Neuron (in vitro differentiated cells): ENCODE data around the gene CPSF2.
"Not testable (repeated sequence)": the region's sequence is repeated elsewhere in the genome, so short reads cannot be mapped to it uniquely, and the experiment has no call there.

Experiments used
- H2AFZ ChIP-seq: one replicate; pipeline ENCODE4 v1.6.1; 2013; ENCODE audit warnings: low read depth, mild to moderate bottlenecking, inconsistent platforms, low read length, moderate library complexity
- H3K27me3 ChIP-seq: one replicate; pipeline ENCODE4 v1.6.1; 2013; ENCODE audit warnings: low read length; ENCODE audit not compliant: insufficient read depth
- H3K36me3 ChIP-seq: one replicate; pipeline ENCODE4 v1.6.1; 2013; ENCODE audit warnings: low read length; ENCODE audit not compliant: insufficient read depth
- H3K4me1 ChIP-seq: one replicate; pipeline ENCODE4 v1.6.1; 2013; ENCODE audit warnings: low read length; ENCODE audit not compliant: insufficient read depth
- H3K4me3 ChIP-seq: 2 replicates; pipeline ENCODE4 v1.5.1; 2013; ENCODE audit warnings: mild to moderate bottlenecking, low read length, moderate library complexity
- H3K9me3 ChIP-seq: one replicate; pipeline ENCODE4 v1.6.1; 2013; ENCODE audit warnings: low read length

CPSF2 gene

DNA sequence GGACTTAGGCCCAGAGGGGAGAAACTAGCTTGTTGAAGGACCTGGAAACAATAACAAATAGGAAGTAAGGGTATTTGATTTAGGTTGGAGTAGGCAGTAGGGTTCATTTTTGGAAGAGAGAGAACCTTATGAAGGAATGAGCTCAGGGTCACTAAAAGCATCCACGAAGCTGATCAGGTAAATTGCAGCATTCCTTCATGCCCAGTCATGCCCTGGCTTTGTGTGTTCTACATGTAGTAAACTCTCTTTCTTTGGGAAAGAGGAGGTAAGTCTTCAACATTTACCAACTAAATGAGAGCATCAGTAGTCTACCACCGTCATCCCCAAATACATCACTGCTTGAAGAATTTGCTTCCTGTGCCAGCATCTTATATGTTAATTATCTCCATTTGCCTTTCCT, 54.7 kb downstream of the CPSF2 start:
- no peaks in the 10 kb centered on the region for H3K4me1 ChIP-seq
- H3K4me3 ChIP-seq, result no peak overlapping the region
- H3K27me3 ChIP-seq, result no peaks in the 10 kb centered on the region
- no peak overlapping the region for H2AFZ ChIP-seq
- H3K9me3 ChIP-seq, result no peaks in the 10 kb centered on the region
- H3K36me3 ChIP-seq, result no peaks in the 10 kb centered on the region

DNA sequence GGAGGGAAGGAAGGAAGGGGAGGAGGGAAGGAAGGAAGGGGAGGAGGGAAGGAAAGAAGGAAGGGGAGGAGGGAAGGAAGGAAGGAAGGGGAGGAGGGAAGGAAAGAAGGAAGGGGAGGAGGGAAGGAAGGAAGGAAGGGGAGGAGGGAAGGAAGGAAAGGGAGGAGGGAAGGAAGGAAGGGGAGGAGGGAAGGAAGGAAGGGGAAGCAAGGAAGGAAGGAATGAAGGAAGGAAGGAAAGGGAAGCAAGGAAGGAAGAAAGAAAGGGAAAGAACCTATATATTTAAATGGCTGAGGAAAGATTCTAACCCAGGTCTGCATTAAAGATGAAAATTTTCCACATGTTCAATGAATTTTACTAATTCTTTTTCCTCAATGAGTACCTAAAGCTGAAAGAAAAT, 57.4 kb downstream of the CPSF2 start:
- H3K4me3 ChIP-seq, H3K9me3 ChIP-seq, H2AFZ ChIP-seq, H3K27me3 ChIP-seq, H3K36me3 ChIP-seq, H3K4me1 ChIP-seq: not testable (repeated sequence)

DNA sequence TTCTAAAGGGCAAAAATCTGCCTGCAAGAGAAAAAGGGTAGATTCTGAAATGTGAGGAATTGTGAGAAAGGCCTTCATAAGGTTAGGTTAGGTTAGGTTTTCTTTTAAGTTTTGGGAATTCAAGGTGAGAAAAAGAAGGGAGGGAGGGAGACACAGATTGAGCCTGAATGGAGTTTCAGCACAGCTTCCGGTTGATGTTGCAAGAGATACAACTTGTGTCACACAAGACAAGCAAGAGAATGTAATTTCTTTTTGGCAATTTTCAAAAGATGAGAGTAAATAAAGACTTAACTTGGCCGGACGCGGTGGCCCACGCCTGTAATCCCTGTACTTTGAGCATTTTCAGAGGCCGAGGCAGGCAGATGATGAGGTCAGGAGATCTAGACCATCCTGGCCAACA, 63.8 kb downstream of the CPSF2 start:
- Histone ChIP-seq H3K27me3 (no peaks in the 10 kb centered on the region), H3K4me1 (no peaks in the 10 kb centered on the region), H2AFZ (no peak overlapping the region), H3K4me3 (no peak overlapping the region), H3K9me3 (peaks cover 4% of the 10 kb centered on the region), H3K36me3 (no peaks in the 10 kb centered on the region)

DNA sequence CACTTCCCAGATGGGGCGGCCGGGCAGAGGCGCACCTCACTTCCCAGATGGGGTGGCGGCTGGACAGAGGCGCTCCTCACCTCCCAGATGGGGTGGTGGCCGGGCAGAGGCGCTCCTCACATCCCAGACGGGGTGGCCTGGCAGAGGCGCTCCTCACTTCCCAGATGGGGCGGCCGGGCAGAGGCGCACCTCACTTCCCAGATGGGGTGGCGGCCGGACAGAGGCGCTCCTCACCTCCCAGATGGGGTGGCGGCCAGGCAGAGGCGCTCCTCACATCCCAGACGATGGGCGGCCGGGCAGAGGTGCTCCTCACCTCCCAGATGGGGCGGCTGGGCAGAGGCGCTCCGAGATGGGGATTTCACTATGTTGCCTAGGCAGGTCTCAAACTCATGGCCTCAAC, 65.8 kb downstream of the CPSF2 start:
- H2AFZ ChIP-seq, H3K36me3 ChIP-seq, H3K9me3 ChIP-seq, H3K27me3 ChIP-seq, H3K4me1 ChIP-seq, H3K4me3 ChIP-seq: not testable (repeated sequence)

DNA sequence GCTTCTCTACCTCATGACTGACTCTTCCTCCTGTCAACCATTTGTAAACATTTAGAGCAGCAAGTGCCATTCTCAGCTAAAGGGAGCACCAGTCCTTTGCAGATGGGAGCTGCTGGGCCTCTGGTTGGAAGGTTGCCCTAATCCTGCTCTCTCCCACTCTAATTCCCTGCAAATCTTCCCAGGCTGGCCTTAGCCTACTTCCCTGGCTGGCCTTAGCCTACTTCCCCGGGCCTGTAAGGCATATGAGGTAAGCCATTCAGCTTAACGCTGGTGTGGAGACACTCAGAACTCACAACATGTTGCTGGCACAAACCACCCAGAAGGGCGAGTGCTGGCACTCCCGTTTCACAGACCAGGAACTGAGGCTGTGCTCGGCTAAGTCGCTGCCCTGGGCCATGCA, 69.0 kb downstream of the CPSF2 start:
- no peak overlapping the region for H3K4me3 ChIP-seq
- H3K36me3 ChIP-seq, result no peaks in the 10 kb centered on the region
- no peak overlapping the region for H2AFZ ChIP-seq
- no peaks in the 10 kb centered on the region for H3K4me1 ChIP-seq
- H3K9me3 ChIP-seq, result peaks cover 4% of the 10 kb centered on the region
- H3K27me3 ChIP-seq, result no peaks in the 10 kb centered on the region

DNA sequence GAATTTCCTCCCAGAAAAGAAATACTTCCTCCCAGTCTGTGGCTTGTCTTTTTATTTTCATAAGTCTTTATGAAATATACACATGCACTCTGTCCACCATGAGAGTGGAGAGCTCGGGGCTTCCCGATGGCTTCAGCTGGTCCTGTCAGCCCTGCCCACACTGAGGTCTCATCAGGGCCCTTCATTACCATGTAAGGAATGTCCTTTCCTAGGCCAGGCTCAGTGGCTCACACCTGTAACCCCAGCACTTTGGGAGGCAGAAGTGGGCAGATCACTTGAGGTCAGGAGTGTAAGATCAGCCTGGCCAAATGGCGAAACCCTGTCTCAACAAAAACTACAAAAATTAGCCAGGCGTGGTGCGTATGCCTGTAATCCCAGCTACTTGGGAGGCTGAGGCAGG, 77.0 kb downstream of the CPSF2 start:
- Histone ChIP-seq H2AFZ (no peak overlapping the region), H3K27me3 (peaks cover 8% of the 10 kb centered on the region), H3K4me3 (no peak overlapping the region), H3K4me1 (no peaks in the 10 kb centered on the region), H3K9me3 (no peaks in the 10 kb centered on the region), H3K36me3 (no peaks in the 10 kb centered on the region)

DNA sequence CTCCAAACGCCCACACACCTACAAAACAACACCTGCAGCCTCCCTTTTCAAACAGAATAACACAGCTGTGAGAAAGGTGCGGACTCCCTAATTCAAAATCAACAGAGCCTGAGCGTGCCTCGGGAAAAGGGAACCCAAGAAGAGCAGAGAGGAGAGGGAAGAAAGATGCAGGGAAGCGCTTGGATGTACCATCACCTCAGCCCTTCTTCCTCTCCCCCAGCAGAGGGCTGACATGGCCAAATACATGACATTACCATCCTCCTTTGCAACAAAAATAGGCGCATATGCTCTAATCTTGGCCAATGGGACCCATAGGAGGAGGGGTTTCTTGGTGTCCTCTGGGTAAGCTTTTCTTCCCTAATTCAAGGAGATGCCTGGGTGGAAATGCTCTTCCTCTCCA, 78.0 kb downstream of the CPSF2 start:
- Histone ChIP-seq H3K27me3 (peaks cover 8% of the 10 kb centered on the region), H3K36me3 (no peaks in the 10 kb centered on the region), H3K4me3 (no peak overlapping the region), H2AFZ (no peak overlapping the region), H3K9me3 (no peaks in the 10 kb centered on the region), H3K4me1 (no peaks in the 10 kb centered on the region)

DNA sequence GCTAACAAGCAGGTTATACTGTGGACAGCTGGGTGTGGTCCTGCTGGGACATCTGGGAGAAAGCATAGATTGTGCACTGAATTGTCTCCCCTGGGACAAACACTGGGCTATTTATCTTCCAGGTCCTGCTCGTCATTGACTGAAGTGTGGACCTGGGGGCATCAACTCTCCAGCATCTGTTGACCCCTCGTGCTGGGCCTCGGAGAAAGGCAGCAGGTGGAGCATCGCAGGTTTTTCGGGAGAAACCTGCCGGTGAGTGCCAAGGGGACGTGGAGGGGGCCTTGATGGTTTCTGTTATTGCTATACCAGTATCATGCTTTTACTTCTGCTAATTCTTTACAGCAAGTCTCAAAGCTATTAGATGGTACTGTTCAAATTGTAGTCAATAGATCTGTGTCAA, 81.3 kb downstream of the CPSF2 start:
- Histone ChIP-seq H2AFZ (no peak overlapping the region), H3K36me3 (no peaks in the 10 kb centered on the region), H3K4me3 (no peak overlapping the region), H3K4me1 (no peaks in the 10 kb centered on the region), H3K9me3 (no peaks in the 10 kb centered on the region), H3K27me3 (peaks cover 12% of the 10 kb centered on the region)

DNA sequence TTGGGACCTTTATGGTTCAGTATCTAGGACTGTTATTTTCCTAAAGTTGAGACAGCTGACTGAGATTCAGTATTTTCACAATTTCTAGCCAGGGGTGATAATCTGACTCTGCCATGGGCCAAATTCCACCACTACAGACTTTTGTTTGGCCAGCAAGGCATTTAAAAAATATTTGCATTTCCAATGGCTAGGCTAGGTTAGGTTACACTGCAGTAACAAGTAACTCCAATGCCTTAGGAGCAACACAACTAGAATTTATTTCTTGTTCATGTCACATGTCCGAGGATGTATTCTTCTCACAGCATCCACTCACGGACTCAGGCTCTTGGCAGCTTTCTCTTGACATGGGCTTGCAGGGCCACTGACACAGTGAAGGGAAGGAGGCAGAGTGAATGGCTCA, 83.0 kb downstream of the CPSF2 start:
- Histone ChIP-seq H3K4me3 (no peak overlapping the region), H3K36me3 (no peaks in the 10 kb centered on the region)

DNA sequence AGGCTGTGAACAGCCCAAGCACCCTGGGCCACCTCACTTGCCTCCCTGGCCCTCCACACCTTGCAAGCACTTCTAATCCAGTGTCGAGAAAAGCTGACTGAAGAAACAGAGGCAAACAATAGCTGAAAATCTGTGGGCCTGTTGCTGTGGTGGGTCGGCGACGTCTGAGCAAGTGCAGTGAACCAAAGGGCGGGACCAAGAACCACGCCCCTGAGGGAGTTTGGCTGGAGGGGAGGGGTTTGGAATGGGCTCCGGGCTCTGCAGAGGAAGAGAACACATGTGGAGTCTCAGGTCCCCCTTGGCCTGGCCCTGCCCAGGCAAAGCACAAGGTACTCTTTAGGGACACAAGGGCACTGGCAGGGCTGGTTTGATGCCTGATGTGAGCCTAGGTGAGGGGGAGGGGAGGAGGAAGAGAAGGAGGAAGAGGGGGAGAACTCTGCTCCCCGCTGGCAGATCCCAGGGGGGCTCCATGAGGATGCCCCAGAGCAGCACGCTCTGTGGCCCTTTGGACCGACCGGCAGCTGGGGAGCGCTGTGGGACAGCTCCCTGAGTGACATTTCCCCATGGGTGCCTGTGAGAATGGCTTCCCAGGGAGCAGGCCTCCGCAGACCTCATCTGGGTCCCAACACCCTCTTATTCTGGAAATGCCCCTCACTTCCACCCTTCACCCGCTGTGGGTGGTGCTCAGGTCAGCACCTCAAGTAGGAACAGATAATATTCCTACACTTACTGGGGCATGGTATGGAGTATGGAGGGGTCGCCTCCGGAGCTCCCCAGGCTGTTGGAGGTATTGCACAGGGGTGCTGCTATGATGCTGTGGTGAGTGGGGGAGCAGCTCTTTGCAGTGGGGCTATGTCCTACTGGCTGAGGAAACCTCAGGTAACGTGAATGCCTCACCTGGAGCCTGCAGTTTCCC, 85.5 kb downstream of the CPSF2 start:
- no peaks in the 10 kb centered on the region for H3K4me1 ChIP-seq
- no peak overlapping the region for H2AFZ ChIP-seq
- H3K4me3 ChIP-seq, result no peak overlapping the region
- H3K36me3 ChIP-seq, result no peaks in the 10 kb centered on the region
- H3K9me3 ChIP-seq, result no peaks in the 10 kb centered on the region
- peaks cover 6% of the 10 kb centered on the region for H3K27me3 ChIP-seq

More for the DNA sequence above, 83.0 kb downstream of the CPSF2 start:
- no peak overlapping the region for H2AFZ ChIP-seq
- no peaks in the 10 kb centered on the region for H3K9me3 ChIP-seq
- H3K4me1 ChIP-seq, result no peaks in the 10 kb centered on the region
- peaks cover 9% of the 10 kb centered on the region for H3K27me3 ChIP-seq

DNA sequence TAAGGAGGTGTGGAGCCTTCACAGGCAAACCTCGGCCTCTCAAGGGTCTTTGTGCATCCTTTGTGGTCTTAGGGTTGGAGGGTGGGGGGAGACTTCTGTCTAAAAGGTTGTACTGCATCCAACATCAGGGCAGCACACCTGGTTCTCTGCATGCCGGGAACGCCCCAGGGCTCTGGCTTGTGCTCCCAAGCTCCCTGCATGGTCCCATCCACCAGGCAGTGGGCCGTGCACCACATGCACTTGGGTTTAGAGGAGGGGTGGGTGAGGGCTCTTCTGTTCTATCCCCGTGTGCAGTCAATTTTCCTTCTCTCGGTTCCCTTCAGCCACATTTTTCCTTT, 86.1 kb downstream of the CPSF2 start:
- Histone ChIP-seq H3K4me3 (no peak overlapping the region), H3K27me3 (peaks cover 9% of the 10 kb centered on the region), H3K4me1 (no peaks in the 10 kb centered on the region), H2AFZ (no peak overlapping the region), H3K9me3 (no peaks in the 10 kb centered on the region), H3K36me3 (no peaks in the 10 kb centered on the region)

DNA sequence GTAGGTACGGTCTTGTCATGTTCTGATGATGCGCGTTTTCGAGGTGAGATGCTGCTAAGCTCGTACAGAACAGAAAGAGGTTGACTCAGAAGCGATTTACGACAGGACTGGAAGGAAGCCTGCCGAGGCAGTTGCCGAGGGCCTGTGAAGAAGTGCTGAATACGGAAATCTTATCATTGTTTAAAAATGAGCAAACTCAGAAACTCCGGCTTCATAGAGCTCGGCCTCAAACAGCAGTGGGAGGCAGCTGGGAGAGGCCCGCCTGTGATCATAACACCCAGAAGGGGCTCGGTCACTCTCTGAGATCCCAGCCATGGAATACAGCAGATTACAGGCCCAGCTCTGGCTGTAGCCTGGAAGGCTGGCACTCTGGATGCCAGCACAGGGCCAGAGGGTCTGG, 87.4 kb downstream of the CPSF2 start:
- Histone ChIP-seq H3K36me3 (no peaks in the 10 kb centered on the region), H3K9me3 (no peaks in the 10 kb centered on the region), H3K4me1 (no peaks in the 10 kb centered on the region), H3K27me3 (peaks cover 9% of the 10 kb centered on the region), H3K4me3 (no peak overlapping the region), H2AFZ (no peak overlapping the region)

DNA sequence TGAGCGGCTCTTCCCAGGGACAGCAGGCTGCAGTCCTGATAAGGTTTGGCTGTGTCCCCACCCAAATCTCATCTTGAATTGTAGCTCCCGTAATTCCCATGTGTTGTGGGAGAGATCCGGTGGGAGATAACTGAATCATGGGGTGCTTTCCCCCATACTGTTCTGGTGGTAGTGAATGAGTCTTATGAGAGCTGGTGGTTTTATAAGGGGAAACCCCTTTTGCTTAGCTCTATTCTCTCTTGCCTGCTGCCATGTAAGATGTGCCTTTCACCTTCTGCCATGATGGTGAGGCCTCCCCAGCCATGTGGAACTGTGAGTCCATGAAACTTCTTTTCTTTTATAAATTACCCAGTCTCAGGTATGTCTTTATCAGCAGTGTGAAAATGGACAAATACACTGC, 91.4 kb downstream of the CPSF2 start:
- not testable (repeated sequence) for H3K27me3 ChIP-seq, H3K4me3 ChIP-seq, H3K36me3 ChIP-seq, H2AFZ ChIP-seq, H3K9me3 ChIP-seq, H3K4me1 ChIP-seq

DNA sequence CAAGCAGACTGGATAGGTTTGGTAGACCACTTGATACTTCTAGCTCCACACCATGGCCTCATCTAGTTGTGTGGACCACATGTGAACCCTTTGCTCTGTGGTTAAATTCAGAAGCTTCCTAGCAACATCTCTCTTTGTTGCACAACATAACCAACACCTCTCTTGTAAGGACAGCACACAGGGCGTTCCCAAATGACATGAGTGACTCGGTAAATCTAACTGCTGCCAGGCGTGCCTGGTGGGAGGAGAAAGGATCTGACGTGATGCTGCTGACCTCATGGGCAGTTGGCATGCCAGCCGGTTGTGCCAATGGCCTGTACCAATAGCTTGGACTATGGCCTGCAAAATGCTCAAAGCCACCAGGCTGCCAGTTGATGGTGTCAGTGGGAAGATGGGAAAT, 93.8 kb downstream of the CPSF2 start:
- H3K4me3 ChIP-seq, result no peak overlapping the region
- no peak overlapping the region for H2AFZ ChIP-seq
- no peaks in the 10 kb centered on the region for H3K36me3 ChIP-seq
- H3K9me3 ChIP-seq, result no peaks in the 10 kb centered on the region
- H3K4me1 ChIP-seq, result no peaks in the 10 kb centered on the region
- H3K27me3 ChIP-seq, result peaks cover 3% of the 10 kb centered on the region
